Left lung (tissue), 10 donors: Measurements from ENCODE around the gene CBL. TPM values are rescaled to one million over a fixed set of nuclear protein-coding genes. Genes with fewer than 3 reads are reported as not detected.

Source experiments
- ATAC-seq: fragments of 200-7000 bp; cut with Tn5 transposase; one replicate; pipeline ENCODE4 v1.9.1; 2020; ENCODE audit warnings: moderate library complexity
- DNase-seq, 4 donors: peaks; one replicate each; pipeline ENCODE4 v3.0.0-alpha.2; 2013 to 2020
- H3K27ac ChIP-seq, 2 donors: fragments of 200-600 bp; sonication (generic) in 1 of 2; one replicate each; pipeline versions ENCODE4 v1.5.0 to v1.8.0; 2020 to 2021
- H3K27me3 ChIP-seq, 2 donors: fragments of 200-600 bp; sonication (generic) in 1 of 2; one replicate each; pipeline versions ENCODE4 v1.5.0 to v1.8.0; 2020 to 2021
- H3K36me3 ChIP-seq, 2 donors: fragments of 200-600 bp; sonication (generic) in 1 of 2; one replicate each; pipeline versions ENCODE4 v1.5.0 to v1.8.0; 2020 to 2021
- H3K4me1 ChIP-seq, 2 donors: fragments of 200-600 bp; one replicate each; pipeline ENCODE4 v1.8.0; 2021
- H3K4me3 ChIP-seq, 2 donors: fragments of 200-600 bp; sonication (generic) in 1 of 2; one replicate each; pipeline versions ENCODE4 v1.5.0 to v1.8.0; 2020 to 2021; ENCODE audit warnings: mild to moderate bottlenecking in 1 of 2
- H3K9me3 ChIP-seq, 2 donors: fragments of 200-600 bp; sonication (generic) in 1 of 2; one replicate each; pipeline versions ENCODE4 v1.5.0 to v1.8.0; 2020 to 2021
- intact Hi-C, 2 donors: fragments of 100-400 bp; cut with DNase I; formaldehyde crosslinking; loops; one replicate each; pipeline versions ENCODE4 v1.11.2 to v1.14.2; 2022
- polyA plus RNA-seq, 6 donors: library from polyadenylated mRNA; unstranded; fragments of 120-200 nt; gene quantifications; one replicate each; pipeline ENCODE4 v1.2.1, GENCODE V29; 2013; ENCODE audit not compliant: insufficient read length in 6 of 6
- total RNA-seq, 2 donors: library from RNA; stranded (reverse); fragmentation: NEBNext Ultra II Directional; extraction: Animal tissue kit (Norgen Biotek cat#: 25700); gene quantifications; one replicate each; pipeline ENCODE4 v1.2.1, GENCODE V29; 2021
- TF ChIP-seq, protein P1 (sequence below), 2 donors: fragments of 200-600 bp; sonication (generic) in 1 of 2; IDR thresholded peaks; one replicate each; pipeline versions ENCODE4 v1.5.0 to v1.8.0; 2021; ENCODE audit warnings: antibody characterized with exemption in 2 of 2
- donor health status: DM: no; HTN: yes; CAD: no.
- donor health status: DM: no; HTN: no; CAD: no.

CBL gene
- total and polyA plus RNA-seq, 8 donors = 18.9 to 36.6 (median 22.1) TPM

DNA sequence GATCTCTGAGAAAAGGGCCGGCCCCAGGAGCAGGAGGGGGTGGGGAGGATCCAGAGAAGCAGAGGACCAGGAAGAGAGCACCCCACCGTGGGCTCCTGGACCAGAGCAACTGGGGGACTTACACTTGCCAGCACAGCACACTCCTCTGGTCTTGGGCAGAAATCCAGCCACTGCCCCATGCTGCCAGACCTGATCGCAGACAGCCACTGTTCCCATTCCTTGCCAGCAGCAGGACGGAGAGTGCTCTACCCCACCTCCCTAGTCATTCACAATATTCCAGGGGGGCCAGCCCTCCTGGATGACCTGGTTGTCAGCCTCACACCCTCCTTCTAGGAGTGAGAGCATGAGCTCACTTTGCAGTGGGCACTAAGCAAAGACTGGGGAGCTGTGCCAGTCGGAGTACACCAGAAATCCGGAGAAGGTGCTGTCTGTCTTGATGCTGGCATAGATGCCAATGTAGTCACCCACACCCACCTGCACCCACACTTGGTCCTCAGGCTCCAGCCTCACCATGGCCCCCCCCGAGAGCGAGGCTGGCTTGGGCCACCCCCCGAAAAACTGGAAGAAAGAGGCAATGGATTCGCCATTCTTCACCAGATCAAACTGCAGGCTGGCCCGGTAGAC lies 132.9 kb downstream of the CBL start:
- ATAC-seq (no peak), DNase-seq (no peak)
- H3K4me3 ChIP-seq = peak overlapping the region; percentile 51 to 53
- H3K27me3 ChIP-seq = peaks cover 7 to 54% of the 10 kb centered on the region in 2 donors
- intact Hi-C loops = no loop called here
- H3K27ac ChIP-seq = peak overlapping the region; percentile 86 to 89
- no peaks in the 10 kb centered on the region for H3K9me3 ChIP-seq
- TF ChIP-seq, protein P1, sequence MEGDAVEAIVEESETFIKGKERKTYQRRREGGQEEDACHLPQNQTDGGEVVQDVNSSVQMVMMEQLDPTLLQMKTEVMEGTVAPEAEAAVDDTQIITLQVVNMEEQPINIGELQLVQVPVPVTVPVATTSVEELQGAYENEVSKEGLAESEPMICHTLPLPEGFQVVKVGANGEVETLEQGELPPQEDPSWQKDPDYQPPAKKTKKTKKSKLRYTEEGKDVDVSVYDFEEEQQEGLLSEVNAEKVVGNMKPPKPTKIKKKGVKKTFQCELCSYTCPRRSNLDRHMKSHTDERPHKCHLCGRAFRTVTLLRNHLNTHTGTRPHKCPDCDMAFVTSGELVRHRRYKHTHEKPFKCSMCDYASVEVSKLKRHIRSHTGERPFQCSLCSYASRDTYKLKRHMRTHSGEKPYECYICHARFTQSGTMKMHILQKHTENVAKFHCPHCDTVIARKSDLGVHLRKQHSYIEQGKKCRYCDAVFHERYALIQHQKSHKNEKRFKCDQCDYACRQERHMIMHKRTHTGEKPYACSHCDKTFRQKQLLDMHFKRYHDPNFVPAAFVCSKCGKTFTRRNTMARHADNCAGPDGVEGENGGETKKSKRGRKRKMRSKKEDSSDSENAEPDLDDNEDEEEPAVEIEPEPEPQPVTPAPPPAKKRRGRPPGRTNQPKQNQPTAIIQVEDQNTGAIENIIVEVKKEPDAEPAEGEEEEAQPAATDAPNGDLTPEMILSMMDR (IDR thresholded peaks at IDR 0.05) = no peak
- peaks cover 21 to 64% of the 10 kb centered on the region in 2 donors for H3K4me1 ChIP-seq
- H3K36me3 ChIP-seq = peaks cover 0 to 5% of the 10 kb centered on the region in 2 donors

DNA sequence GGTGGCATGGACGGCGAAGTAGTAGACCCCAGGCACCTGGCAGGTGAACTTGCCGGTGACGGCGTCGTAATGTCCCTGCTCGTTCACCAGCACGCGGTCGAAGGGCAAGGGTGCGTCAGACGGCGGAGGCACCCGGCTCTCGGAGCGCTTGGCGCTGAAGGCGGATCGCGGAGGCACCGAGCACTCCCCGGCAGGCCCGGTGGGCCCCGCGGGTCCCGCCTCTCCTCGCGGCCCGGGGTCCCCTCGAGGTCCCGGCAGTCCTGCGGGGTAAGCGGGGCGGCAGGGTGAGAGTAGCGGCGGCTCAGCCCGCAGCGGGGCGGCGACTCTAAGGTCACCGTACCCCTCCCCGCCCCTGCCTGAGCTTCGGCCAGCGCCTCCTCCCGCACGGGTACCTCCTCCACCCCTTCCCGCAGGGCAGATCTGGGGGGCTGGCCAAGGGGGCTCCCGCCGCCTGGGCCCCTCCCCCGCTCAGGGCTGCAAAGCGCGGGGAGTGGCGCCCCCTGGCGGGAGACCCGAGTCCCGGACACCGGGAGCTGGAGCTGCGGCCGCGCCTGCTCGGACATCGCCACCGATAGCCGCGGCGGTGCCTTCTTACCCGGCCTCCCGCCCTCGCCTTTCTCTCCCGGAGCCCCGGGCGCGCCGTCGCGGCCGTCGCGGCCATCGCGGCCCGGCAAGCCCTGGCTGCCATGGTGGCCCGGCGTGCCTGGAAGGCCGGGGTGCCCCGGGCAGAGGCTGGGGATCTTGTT lies 133.6 kb downstream of the CBL start:
- peak overlapping the region; percentile 51 to 53 for H3K4me3 ChIP-seq
- intact Hi-C loops = no loop called here
- peaks cover 7 to 54% of the 10 kb centered on the region in 2 donors for H3K27me3 ChIP-seq
- H3K27ac ChIP-seq = peak overlapping the region; percentile 86 to 89
- peak in 3 of 4 donors; percentile 67 to 93 (median 84) for DNase-seq
- H3K9me3 ChIP-seq = no peaks in the 10 kb centered on the region
- H3K36me3 ChIP-seq = peaks cover 0 to 5% of the 10 kb centered on the region in 2 donors
- peak; percentile 72 for ATAC-seq
- H3K4me1 ChIP-seq = peaks cover 21 to 63% of the 10 kb centered on the region in 2 donors
- TF ChIP-seq, protein P1 (IDR thresholded peaks at IDR 0.05) = peak; percentile 86 to 88

DNA sequence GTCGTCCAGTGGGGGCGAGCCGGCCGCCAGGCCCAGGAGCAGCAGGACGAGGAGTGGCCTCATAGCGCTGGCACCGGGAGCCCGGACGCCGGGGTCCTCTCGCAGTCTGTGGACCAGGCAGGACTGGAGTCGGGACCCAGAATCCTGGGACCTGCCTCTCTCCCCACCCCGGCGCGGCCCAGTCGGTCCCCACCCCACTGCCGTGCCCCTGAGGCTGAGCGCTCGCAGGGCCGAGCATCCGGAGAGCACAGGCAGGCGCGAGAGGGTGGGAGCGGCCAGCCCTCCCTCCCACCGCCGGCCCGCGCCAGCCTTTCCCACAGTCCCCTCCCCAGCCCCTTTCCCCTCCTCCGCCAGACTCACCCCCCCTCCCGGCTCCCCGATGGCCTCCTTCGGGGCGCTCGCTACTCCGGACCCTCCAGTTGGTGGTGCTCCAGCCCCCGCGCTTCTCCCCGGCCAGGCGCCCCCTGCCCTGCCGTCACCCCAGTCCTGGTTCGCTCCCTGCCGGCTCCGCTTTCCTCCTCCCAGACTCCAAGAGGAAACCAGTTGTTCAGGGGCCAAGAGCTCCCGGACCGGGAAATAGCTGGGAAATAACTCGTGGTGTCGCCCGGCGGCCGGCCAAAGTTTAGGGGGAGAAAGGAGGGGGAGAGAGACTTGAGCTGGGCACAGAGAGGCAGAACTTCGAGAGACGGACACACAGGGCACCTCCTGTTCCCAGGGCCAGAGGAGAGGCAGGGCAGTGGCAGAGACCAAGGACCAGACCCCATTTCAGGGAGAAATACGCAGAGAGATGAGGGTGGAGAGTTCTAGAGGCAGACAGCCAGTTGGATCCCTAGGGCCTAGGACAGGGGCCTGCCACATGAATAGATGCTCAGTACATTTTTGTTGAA lies 134.4 kb downstream of the CBL start, which contains the start of gene C1QTNF5:
Gene C1QTNF5 (minus strand): TSS at position 549 of the 887 bp plus-strand sequence. CDS start 486 bp downstream, at position 63.
- Histone ChIP-seq H3K4me1 (peaks cover 15 to 54% of the 10 kb centered on the region in 2 donors), H3K9me3 (no peaks in the 10 kb centered on the region), H3K27ac (peak within 1 kb of the TSS; percentile 86 to 89), H3K27me3 (peaks cover 7 to 54% of the 10 kb centered on the region in 2 donors), H3K36me3 (peaks cover 0 to 5% of the 10 kb centered on the region in 2 donors), H3K4me3 (peak within 1 kb of the TSS; percentile 51 to 53)
- intact Hi-C loops = no loop called here
- DNase-seq = peak in 3 of 4 donors; percentile 74 to 94 (median 90)
- TF ChIP-seq, protein P1 (IDR thresholded peaks at IDR 0.05) = no peak
- ATAC-seq = peak; percentile 54

DNA sequence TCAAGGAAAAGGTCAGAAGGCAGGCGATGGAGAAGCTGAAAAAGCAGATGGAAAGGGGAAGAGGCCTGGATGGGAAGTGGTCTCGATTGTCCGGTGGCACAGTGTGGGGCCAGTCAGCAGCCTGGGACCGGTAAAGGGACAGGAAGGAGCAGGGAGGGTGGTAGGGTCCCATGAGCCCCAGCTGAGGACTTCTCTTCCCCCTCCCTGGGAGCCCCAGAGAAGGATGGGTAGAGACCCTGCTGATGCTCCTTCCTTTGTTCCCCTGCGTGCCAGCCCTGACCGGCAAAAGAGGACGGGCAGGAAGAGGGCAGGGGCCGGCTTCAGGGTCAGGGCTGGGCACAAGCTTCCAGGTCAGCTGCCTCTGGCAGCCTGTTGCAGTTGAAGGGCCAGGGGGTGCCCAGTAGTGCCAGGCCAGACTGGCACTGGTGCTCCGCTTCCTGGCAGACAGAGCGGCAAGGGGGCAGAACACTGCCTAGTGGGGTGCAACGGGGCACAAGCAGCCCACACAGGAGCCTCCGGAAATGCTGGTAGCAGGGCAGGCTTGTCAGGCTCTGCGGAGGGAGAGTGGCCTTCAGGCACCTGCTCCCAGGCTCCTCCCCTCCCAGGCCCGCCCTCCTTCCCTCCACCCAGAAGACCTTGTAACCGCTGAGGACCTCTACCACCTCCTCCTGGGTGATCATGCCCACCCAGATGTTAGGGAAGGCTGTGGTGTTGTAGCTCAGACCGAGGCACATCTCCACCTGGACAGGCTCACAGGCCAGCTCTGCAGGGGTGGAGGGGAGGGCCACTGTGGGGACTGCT lies 135.3 kb downstream of the CBL start:
- no peak for DNase-seq
- Histone ChIP-seq H3K27ac (peak overlapping the region; percentile 86 to 89), H3K4me3 (peak overlapping the region in 1 of 2 donors; percentile 51), H3K9me3 (no peaks in the 10 kb centered on the region), H3K27me3 (peaks cover 7 to 54% of the 10 kb centered on the region in 2 donors), H3K36me3 (peaks cover 0 to 5% of the 10 kb centered on the region in 2 donors), H3K4me1 (peaks cover 13 to 48% of the 10 kb centered on the region in 2 donors)
- intact Hi-C loops = no loop called here
- ATAC-seq = no peak
- TF ChIP-seq, protein P1 (IDR thresholded peaks at IDR 0.05) = no peak
